GM23338 (cell line): Measurements from ENCODE around the gene ITIH5.

ENCODE experiments used
- EZH2 ChIP-seq: fragments of 200-600 bp; sonication (generic); IDR thresholded peaks from one replicate; pipeline ENCODE4 v1.8.0; 2017; ENCODE audit warnings: antibody characterized with exemption, mild to moderate bottlenecking, low read depth; ENCODE audit not compliant: unreplicated experiment
- EZH2phosphoT487 ChIP-seq: fragments of 200-600 bp; sonication (generic); IDR thresholded peaks from one replicate; pipeline ENCODE4 v1.8.1; 2018; ENCODE audit warnings: antibody characterized with exemption; ENCODE audit not compliant: unreplicated experiment
- POLR2AphosphoS5 ChIP-seq: IDR thresholded peaks from 2 replicates; pipeline ENCODE4 v1.6.1; 2016; ENCODE audit warnings: antibody characterized with exemption, low read depth
- TF ChIP-seq, protein P1 (sequence below), 2 experiments: fragments of 200-600 bp in 1 of 2; sonication (generic) in 1 of 2; conservative IDR thresholded peaks; 2 replicates each; pipeline versions ENCODE4 v1.5.1 to v1.6.1; 2016 to 2017; ENCODE audit warnings: antibody characterized with exemption in 2 of 2, low read depth in 2 of 2, mild to moderate bottlenecking in 2 of 2, moderate library complexity in 1 of 2
- TF ChIP-seq, protein P2 (sequence below): IDR thresholded peaks from one replicate; pipeline ENCODE4 v1.6.1; 2018; ENCODE audit warnings: antibody characterized with exemption; ENCODE audit not compliant: unreplicated experiment

DNA sequence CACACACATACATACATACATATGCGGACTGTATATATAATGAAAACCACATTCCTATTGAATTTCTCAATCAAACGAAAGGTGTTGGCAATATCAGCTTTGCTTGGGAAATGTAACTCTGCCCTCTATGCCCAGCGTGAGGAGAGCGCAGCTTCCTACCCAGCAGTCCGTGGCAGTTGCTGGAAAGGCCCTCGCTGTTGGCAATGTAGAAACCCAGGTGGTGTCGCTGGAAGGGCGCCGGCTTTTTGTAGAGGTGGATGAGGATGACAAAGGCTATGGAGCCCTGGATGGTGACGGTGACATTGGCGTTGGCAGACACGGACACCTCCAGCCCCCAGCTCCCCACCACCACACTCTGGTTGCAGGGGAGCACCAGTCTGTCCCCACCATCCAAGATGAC is 100.9 kb downstream of the ITIH5 start:
- TF ChIP-seq, protein P1, sequence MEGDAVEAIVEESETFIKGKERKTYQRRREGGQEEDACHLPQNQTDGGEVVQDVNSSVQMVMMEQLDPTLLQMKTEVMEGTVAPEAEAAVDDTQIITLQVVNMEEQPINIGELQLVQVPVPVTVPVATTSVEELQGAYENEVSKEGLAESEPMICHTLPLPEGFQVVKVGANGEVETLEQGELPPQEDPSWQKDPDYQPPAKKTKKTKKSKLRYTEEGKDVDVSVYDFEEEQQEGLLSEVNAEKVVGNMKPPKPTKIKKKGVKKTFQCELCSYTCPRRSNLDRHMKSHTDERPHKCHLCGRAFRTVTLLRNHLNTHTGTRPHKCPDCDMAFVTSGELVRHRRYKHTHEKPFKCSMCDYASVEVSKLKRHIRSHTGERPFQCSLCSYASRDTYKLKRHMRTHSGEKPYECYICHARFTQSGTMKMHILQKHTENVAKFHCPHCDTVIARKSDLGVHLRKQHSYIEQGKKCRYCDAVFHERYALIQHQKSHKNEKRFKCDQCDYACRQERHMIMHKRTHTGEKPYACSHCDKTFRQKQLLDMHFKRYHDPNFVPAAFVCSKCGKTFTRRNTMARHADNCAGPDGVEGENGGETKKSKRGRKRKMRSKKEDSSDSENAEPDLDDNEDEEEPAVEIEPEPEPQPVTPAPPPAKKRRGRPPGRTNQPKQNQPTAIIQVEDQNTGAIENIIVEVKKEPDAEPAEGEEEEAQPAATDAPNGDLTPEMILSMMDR (conservative IDR thresholded peaks at IDR 0.05; ENCODE audit: low read depth in 2 of 2): no peak
- no peak for TF ChIP-seq EZH2
- TF ChIP-seq POLR2AphosphoS5: no peak
- TF ChIP-seq, protein P2, sequence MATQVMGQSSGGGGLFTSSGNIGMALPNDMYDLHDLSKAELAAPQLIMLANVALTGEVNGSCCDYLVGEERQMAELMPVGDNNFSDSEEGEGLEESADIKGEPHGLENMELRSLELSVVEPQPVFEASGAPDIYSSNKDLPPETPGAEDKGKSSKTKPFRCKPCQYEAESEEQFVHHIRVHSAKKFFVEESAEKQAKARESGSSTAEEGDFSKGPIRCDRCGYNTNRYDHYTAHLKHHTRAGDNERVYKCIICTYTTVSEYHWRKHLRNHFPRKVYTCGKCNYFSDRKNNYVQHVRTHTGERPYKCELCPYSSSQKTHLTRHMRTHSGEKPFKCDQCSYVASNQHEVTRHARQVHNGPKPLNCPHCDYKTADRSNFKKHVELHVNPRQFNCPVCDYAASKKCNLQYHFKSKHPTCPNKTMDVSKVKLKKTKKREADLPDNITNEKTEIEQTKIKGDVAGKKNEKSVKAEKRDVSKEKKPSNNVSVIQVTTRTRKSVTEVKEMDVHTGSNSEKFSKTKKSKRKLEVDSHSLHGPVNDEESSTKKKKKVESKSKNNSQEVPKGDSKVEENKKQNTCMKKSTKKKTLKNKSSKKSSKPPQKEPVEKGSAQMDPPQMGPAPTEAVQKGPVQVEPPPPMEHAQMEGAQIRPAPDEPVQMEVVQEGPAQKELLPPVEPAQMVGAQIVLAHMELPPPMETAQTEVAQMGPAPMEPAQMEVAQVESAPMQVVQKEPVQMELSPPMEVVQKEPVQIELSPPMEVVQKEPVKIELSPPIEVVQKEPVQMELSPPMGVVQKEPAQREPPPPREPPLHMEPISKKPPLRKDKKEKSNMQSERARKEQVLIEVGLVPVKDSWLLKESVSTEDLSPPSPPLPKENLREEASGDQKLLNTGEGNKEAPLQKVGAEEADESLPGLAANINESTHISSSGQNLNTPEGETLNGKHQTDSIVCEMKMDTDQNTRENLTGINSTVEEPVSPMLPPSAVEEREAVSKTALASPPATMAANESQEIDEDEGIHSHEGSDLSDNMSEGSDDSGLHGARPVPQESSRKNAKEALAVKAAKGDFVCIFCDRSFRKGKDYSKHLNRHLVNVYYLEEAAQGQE: no peak
- TF ChIP-seq EZH2phosphoT487: no peak
